ENCODE measurements around the gene CHST1.

The CHST1 gene

DNA sequence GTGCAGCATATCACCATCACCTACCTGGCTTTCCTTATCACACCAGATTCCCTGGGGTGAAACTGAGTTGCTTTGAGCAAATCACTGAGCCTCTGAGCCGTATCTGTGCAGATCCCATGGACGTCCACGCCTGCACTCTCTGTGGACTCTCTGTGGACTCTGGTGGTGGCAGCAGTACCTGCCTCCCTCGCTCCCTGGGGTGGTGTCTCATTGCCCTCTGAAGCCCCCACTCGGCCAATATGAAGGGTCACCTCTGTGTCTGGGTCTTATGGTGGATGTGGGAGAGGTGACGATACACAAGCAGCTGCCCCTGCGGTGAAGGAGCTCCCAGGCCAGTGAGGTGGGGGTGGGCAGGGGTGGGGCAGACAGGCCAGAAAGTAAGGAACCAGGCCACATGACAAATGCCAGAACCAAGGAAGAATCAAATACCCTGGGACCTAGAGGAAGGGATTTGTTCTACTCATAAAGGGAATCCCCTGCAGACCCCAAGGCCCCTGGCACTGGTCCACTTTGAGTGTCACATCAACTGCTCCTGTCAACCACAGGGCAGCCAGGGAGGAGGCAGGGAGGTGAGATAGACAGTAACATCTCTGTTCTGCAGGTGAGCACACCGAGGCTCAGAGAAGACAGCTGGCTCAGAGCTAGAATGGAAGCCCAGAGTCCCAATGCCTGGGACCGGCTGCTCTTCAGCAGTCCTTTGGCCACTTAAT, 9.2 kb upstream of the CHST1 start:
- DNase-seq (ENCODE audit: low read depth), result no peak

DNA sequence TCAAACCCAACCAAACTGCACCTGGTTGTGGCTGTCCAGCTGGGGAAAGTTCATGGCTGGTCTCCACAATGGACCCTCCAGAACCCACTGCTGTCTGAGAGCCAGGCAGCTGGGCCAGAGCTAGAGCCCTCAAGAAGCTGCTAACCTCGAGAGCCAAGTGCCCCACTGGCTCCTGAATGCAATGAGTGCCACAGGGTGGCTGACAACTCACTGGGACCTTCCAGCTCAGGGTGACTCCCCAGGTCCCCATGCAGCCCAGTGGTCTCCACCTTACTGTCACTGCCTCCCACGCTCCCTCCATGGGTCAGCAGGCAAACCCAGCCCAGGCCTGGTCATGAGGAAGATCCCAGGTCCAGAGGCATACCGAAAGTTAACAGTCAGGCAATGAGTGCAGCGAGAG, 8.0 kb upstream of the CHST1 start:
- DNase-seq (ENCODE audit: low read depth), result no peak

DNA sequence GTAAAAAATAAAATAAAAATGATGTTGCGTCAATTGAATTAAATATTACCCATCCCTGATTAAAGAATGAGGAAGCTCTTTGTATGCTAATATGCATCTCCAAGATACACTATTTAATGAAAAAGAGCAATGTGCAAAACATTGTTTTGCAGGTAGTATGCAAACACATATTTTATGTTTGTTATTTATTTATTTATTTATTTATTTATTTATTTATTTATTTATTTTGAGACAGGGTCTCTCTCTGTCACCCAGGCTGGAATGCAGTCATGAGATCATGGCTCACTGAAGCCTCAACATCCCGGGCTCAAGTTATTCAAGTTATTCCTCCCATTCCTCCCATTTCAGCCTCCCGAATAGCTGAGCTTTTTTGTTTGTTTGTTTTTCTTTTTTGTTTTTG, 7.2 kb upstream of the CHST1 start:
- DNase-seq (ENCODE audit: low read depth), result no peak

DNA sequence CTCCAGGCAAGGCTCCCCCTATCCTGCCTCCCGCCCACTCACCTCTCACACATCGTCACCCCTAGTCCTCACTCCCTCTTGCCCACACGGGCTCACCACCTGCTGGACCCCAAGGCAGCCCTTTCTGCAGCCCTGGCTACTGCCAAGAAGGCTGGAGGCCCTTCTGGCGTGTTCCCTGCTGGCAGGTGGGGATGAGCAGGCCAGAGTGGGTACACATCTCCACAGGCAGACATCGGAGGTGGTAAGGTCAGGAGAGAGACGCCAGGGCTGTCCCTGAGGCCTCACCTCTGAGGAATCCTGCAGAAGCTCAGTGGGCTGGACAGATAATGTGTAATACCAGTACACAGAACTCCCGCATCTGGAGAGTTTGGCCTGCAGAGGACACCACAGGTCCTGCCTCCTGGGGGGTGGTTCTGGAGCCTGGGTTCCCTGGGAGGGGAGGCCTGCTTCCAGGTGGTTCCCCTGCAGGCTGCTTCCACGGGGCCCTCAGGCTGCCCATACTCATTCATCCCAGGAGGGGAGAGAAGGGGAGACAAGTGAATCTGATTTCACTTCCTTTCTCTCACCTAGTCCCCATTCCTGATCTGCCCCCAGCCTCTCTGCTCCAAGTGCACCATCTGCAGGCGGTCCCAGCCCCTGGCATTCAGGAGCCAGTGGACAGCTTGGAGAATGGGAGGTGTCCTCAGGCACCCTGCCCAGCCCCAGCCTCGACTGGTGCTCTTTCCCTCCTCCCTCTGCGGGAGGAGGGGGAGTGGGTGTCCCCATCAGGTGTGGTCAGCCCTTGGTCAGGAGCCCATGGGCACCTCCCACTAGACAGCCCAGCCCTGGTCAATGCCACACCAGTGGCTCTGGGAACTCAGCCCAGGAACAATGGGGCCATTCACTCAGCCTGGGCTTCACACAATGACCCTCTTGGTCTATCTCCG, 6.1 kb upstream of the CHST1 start:
- DNase-seq (ENCODE audit: low read depth), result no peak

DNA sequence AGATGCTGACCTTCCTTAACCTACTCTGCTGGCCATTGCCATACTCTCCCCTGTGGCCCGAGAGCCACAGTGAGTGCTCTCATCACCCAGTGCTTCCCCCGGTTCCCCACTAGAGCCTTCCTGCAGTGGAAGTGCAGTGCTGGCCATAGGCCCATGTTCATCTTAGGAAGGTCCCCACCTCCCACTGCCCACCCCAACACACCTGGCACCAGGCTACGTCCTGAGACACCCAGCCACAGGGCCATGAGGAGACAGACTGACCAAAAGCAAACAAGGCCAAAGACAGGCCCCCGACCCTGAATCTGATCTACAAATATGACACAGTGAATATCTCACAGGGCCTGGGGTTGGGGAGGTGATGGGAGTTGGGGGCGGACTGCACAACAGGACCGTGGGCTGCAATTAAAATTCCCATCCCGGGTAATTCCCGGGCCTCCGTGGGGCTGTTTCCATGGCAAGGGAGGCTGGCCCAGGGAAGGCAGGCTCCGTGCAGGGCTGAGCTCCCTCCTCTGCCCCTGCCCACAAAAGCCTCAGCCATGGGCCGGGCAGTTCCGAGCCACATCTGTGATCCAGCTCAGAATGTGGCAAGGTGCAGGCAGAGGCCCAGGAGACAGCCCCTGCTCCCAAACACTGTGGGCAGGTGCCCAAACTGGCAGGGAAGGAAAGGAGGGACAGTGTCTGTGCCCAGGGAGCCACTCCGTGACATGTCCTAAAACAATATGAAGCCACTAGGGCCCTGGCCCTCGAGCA, 5.1 kb upstream of the CHST1 start:
- no peak for DNase-seq (ENCODE audit: low read depth)

- no peak for DNase-seq (ENCODE audit: low read depth)
Measured at GRCh38 chr11:45669956-45670355, 4.5 kb upstream of the CHST1 start.

DNA sequence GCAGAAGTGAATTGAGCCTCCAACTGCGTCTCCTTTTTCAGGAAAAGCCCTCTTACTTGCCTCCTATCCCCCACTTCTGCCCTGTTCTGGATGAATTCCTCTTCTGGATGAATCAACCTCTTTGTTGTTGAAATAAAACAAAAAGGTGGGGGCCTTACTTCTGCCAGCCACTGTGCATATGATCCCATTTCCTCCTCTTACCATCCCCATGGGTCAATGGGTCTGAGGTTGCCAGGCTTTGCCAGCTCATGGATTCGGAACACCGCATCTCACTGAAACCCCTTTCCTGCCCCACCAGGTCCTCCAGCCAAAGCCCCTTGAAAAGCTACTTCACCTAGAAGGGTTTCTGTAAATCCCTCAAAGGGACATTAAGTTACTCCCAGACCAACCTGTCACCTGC, 3.7 kb upstream of the CHST1 start:
- DNase-seq (ENCODE audit: low read depth), result no peak

GRCh38 chr11:45667929-45668680, 2.7 kb upstream of the CHST1 start:
- no peak for DNase-seq (ENCODE audit: low read depth)

DNA sequence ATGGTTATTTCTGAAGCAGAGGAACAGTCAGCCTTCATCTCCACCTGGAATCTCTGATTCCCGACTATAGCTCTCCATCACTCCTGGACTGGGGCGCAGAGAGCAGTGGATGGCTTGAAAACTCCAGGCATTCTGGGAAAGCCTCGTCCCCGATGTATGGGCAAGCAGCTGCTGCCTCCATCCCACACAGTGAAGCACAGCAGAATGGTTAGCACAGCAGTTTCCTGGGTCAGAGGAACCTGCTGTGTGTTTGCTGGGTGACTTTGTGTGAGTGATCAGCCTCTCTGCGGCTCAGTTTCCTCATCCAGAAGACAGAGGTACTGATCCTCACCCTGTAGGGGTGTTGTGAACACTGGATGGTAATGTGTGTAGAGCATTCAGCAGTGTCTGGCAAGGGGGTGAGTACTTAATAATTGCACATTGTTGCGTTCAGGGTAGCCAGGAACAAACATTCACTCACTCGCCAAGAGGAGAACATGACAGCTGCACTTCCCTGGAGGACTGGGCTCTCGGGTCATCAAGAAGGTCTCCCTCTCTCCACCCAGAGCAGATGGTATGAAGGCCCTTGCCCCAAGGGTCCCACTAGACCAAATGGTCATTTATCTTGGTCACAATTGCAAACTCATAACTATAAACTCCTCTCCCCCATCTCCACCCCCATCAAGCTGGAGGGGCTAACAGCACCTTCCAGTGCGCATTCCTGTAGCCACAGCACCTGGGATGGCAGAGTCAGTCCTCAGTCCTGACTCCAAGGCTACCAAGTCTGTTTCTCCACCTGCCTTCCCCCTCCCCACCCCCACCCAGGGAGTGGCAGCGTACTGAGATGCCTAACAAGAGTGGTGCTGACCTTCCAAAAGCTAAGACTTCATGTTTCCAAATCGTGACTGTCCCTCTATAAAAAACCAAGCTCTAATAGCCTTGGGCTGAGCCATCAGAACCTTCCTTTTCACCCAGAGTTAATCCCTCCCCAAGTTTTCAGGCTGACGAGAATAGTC, 1.5 kb upstream of the CHST1 start:
- DNase-seq (ENCODE audit: low read depth), result no peak

DNA sequence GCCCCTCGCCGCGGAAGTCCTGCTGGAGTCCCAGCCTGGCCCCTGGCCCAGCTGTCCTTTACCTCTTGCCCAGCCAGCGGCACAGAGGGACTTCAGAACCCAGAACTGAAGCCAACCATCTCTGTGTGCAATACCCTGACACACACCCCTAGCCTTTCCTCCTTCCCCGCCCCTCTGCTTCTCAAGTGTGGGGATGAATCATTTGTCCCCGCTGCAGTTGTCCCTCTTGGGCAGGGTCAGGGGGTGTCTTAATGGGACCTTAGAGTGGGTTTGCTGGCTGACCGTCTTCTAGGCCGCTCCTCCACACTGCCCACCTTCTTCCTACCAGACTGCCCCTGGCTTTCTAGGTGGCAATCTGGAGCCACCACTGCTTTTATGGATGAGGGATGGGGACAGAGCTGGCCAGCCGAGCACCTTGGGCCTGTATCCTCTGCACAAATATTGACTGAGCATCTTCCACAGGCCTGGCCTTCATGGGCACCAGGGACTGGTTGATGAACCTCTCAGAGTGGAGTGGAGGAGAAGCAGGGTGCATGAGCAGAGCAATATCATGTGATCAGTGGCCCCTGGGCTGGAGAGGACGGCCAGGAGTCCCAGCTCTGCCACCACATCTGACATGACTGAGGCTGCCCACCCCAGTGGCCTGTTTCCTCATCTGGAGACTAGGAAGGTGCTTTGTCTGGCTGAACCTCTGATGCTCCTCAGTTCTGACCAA, 668 bp upstream of the CHST1 start:
- no peak for DNase-seq (ENCODE audit: low read depth)

DNA sequence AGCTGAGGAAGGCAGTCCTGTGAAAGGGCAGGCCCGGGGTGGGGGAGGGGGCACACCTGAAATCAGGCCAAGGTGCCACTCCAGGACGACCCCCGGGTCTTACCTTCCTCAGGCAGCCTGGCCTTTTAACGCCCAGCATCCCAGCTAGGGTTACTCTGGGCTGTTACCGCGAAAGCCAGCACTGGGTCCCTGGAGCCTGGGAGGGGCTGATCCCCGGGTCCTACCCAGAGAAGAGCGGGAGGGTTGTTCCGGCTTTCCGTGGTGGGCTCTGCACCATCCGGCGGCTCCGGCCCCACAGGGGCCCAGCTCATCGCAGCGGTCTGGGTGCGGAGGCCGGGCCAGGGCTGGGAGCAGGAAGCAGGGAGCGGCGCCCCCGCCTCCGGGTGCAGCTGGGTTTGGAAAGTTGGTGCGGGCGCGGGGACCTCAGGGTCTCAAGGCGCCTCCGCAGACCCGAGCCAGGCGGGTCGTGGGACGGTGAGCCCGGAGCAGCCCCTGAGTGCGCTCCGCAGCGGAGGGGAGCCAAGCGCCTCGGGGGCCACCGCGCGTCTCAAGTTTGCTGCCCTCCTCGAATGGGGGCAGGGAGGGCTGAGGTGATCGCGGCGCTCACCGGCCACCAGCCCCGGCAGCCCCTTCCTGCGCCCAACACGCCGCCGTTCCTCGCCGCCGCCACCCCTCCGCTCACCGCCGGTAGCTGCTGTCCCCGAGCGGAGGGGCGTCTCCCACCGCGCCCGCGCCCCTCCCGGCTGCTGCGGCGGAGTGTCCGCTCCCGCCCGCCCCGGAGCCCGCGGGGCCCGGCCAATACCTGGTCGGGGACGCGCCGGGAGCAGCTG, 831 bp downstream of the CHST1 start:
- DNase-seq (ENCODE audit: low read depth), result no peak

- no peak for DNase-seq (ENCODE audit: low read depth)
Measured at GRCh38 chr11:45663486-45664375, 1.7 kb downstream of the CHST1 start.

GRCh38 chr11:45662665-45663485, 2.5 kb downstream of the CHST1 start:
- no peak for DNase-seq (ENCODE audit: low read depth)

DNA sequence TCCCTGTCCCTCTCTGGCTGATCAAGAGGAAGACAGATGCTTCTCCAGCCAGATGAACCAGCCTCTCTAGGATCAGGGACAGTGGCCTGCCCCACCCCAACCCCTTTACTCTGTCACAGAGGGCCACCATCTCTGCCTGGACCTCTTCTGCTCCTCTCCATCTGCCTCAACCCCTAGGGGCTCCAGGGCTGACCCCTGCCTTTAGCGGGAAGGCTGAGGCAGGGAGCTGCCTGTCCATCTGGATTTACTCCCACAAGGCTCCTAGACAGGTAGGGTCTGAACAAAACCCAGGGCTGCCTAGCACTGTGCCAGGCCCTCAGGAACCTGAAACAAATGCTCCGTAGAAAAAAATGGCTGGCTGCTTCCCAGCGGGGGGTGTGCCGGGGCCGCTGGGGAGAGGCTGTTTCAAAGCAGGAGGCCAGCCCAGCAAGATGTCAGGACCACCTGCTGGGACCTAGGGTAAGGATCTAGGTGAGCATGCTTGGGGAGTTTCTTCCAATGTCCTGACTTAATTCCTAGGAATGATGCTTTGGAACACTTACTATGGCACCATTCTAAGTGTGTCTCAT, 3.2 kb downstream of the CHST1 start:
- no peak for DNase-seq (ENCODE audit: low read depth)

DNA sequence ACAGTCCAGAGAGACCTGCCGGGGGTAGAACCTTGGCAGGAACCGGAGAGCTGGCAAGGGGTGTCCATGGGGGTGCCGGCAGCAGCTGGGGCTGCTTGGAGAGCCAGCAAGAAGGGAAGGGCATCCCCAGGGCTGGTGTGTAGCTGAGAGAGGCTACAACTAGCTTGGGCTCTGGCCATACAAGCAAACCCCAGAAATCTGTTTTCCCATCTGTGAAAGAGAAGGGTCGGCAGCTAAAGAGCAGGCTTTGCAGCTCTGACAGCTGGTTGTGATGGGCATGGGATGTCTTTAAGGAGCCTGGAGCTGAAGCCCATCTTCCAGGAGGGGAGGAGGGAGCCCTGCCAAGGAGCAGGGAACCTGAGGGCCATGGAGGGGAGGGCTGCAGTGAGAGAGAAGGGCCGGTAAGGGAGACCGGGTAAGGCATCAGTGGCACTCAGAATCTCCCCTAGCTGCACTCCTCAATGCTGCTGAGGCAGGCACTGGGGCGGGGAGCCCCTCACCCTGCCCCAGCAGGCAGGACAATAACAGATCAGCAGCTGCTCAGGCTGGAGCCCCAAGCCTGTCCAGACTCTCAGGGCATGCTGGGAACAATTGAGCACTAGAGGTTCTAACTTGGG, 3.9 kb downstream of the CHST1 start:
- DNase-seq (ENCODE audit: low read depth), result no peak

- DNase-seq (ENCODE audit: low read depth), result no peak
Measured at GRCh38 chr11:45660729-45661438, 4.5 kb downstream of the CHST1 start.
